ENCODE data around the gene PAQR3.

DNA sequence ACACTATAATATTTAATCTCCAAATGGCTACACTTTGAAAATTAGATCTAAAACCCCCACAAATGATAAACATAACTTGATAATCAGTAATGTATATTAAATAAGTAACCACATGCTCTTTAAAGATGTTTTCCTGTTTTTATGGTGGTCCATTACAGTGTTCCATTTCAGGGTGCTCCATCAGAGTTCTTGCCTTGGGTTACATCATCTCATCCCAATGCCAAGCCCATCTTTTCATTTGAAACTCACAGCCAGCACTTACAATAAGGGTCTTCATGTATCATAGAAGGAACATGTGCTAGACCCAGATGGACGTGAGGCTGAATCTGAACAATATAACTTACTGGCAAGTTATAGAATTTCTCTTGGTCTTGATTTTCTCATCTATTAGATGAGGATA lies 10.5 kb upstream of the PAQR3 start:
- TF ChIP-seq ZXDB (tag by site-specific recombination; IDR thresholded peaks at IDR 0.05): no peak
- no peak for TF ChIP-seq YY1 (tag by site-specific recombination; IDR thresholded peaks at IDR 0.05)
- TF ChIP-seq TCF7L2 (IDR thresholded peaks at IDR 0.05; ENCODE audit: borderline replicate concordance, low read depth, low read length): no peak
- TF ChIP-seq, protein P1, sequence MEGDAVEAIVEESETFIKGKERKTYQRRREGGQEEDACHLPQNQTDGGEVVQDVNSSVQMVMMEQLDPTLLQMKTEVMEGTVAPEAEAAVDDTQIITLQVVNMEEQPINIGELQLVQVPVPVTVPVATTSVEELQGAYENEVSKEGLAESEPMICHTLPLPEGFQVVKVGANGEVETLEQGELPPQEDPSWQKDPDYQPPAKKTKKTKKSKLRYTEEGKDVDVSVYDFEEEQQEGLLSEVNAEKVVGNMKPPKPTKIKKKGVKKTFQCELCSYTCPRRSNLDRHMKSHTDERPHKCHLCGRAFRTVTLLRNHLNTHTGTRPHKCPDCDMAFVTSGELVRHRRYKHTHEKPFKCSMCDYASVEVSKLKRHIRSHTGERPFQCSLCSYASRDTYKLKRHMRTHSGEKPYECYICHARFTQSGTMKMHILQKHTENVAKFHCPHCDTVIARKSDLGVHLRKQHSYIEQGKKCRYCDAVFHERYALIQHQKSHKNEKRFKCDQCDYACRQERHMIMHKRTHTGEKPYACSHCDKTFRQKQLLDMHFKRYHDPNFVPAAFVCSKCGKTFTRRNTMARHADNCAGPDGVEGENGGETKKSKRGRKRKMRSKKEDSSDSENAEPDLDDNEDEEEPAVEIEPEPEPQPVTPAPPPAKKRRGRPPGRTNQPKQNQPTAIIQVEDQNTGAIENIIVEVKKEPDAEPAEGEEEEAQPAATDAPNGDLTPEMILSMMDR (tag by site-specific recombination; IDR thresholded peaks at IDR 0.05): no peak
- TF ChIP-seq, protein P2, sequence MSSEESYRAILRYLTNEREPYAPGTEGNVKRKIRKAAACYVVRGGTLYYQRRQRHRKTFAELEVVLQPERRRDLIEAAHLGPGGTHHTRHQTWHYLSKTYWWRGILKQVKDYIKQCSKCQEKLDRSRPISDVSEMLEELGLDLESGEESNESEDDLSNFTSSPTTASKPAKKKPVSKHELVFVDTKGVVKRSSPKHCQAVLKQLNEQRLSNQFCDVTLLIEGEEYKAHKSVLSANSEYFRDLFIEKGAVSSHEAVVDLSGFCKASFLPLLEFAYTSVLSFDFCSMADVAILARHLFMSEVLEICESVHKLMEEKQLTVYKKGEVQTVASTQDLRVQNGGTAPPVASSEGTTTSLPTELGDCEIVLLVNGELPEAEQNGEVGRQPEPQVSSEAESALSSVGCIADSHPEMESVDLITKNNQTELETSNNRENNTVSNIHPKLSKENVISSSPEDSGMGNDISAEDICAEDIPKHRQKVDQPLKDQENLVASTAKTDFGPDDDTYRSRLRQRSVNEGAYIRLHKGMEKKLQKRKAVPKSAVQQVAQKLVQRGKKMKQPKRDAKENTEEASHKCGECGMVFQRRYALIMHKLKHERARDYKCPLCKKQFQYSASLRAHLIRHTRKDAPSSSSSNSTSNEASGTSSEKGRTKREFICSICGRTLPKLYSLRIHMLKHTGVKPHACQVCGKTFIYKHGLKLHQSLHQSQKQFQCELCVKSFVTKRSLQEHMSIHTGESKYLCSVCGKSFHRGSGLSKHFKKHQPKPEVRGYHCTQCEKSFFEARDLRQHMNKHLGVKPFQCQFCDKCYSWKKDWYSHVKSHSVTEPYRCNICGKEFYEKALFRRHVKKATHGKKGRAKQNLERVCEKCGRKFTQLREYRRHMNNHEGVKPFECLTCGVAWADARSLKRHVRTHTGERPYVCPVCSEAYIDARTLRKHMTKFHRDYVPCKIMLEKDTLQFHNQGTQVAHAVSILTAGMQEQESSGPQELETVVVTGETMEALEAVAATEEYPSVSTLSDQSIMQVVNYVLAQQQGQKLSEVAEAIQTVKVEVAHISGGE (tag by site-specific recombination; conservative IDR thresholded peaks at IDR 0.05; ENCODE audit: low read depth): no peak
- TF ChIP-seq ZBTB17 (tag by site-specific recombination; IDR thresholded peaks at IDR 0.05): no peak
- TF ChIP-seq ZBTB7A (tag by site-specific recombination; IDR thresholded peaks at IDR 0.05; ENCODE audit: low read depth): no peak
- no peak for TF ChIP-seq ZNF112 (tag by site-specific recombination; IDR thresholded peaks at IDR 0.05)
- TF ChIP-seq ZSCAN16 (tag by site-specific recombination; IDR thresholded peaks at IDR 0.05): no peak
- TF ChIP-seq, protein P3, sequence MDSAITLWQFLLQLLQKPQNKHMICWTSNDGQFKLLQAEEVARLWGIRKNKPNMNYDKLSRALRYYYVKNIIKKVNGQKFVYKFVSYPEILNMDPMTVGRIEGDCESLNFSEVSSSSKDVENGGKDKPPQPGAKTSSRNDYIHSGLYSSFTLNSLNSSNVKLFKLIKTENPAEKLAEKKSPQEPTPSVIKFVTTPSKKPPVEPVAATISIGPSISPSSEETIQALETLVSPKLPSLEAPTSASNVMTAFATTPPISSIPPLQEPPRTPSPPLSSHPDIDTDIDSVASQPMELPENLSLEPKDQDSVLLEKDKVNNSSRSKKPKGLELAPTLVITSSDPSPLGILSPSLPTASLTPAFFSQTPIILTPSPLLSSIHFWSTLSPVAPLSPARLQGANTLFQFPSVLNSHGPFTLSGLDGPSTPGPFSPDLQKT (IDR thresholded peaks at IDR 0.05; ENCODE audit: borderline replicate concordance, low read depth, low read length): no peak
- no peak for TF ChIP-seq MZF1 (tag by site-specific recombination; IDR thresholded peaks at IDR 0.05; ENCODE audit: borderline replicate concordance)

All from HEK293 (cell line).